Karpas-422 (cell line): ENCODE measurements around the gene SEMA4B. TPM values are rescaled to one million over a fixed set of nuclear protein-coding genes. Genes with fewer than 3 reads are reported as not detected.
"Not testable (repeated sequence)": the region's sequence is repeated elsewhere in the genome, so short reads cannot be mapped to it uniquely, and the experiment has no call there.

Experiments
- DNase-seq: peaks from one replicate; pipeline ENCODE4 v3.0.0-alpha.2; 2015
- H2AFZ ChIP-seq: fragments of 200-600 bp; sonication (generic); 2 replicates; pipeline ENCODE4 v1.6.1; 2014; ENCODE audit warnings: antibody characterized with exemption, low read length, mixed read lengths
- H3K27ac ChIP-seq: fragments of 200-600 bp; sonication (generic); 2 replicates; pipeline ENCODE4 v1.5.1; 2014; ENCODE audit warnings: mild to moderate bottlenecking, low read length, moderate library complexity
- H3K27me3 ChIP-seq: fragments of 200-600 bp; sonication (generic); 2 replicates; pipeline ENCODE4 v1.6.1; 2014; ENCODE audit warnings: low read length, mixed read lengths
- H3K36me3 ChIP-seq: fragments of 200-600 bp; sonication (generic); 2 replicates; pipeline ENCODE4 v1.6.1; 2014; ENCODE audit warnings: low read length, mixed read lengths; ENCODE audit not compliant: insufficient read depth
- H3K4me1 ChIP-seq: fragments of 200-600 bp; sonication (generic); 2 replicates; pipeline ENCODE4 v1.6.1; 2014; ENCODE audit warnings: mild to moderate bottlenecking, low read length, mixed read lengths
- H3K4me2 ChIP-seq: fragments of 200-600 bp; sonication (generic); 2 replicates; pipeline ENCODE4 v1.6.1; 2014; ENCODE audit warnings: low read length, low read depth, mild to moderate bottlenecking; ENCODE audit not compliant: poor library complexity, severe bottlenecking
- H3K4me3 ChIP-seq: fragments of 200-600 bp; sonication (generic); 2 replicates; pipeline ENCODE4 v1.5.1; 2014; ENCODE audit warnings: mild to moderate bottlenecking, antibody characterized with exemption, low read length, mixed read lengths
- H3K79me2 ChIP-seq: fragments of 200-600 bp; sonication (generic); 2 replicates; pipeline ENCODE4 v1.6.1; 2014; ENCODE audit warnings: mild to moderate bottlenecking, low read length, mixed read lengths
- H3K9ac ChIP-seq: fragments of 200-600 bp; sonication (generic); 2 replicates; pipeline ENCODE4 v1.6.0; 2014; ENCODE audit warnings: low read length
- H3K9me2 ChIP-seq: fragments of 200-600 bp; sonication (generic), shearing (Covaris generic); replicated peaks from 2 replicates; pipeline ENCODE4 v1.6.0; 2014; ENCODE audit warnings: mild to moderate bottlenecking, low read length, moderate library complexity; ENCODE audit not compliant: insufficient read depth
- H3K9me3 ChIP-seq: fragments of 300-700, 200-600 bp; sonication (generic); 2 replicates; pipeline ENCODE4 v1.6.1; 2014; ENCODE audit warnings: low read length, mixed read lengths
- H4K20me1 ChIP-seq: fragments of 200-600 bp; sonication (generic); 2 replicates; pipeline ENCODE4 v1.6.1; 2014; ENCODE audit warnings: mild to moderate bottlenecking, antibody characterized with exemption, low read length, low read depth; ENCODE audit not compliant: insufficient read depth
- small RNA-seq: library from RNA; depleted of rRNA; stranded (forward); fragments of <200 nt; gene quantifications from one replicate; pipeline ENCODE3, GENCODE V24; 2014
- total RNA-seq: library from RNA; depleted of rRNA; stranded (reverse); fragments of >200 nt; shearing (Covaris generic); gene quantifications from 2 replicates; pipeline ENCODE4 v1.2.3, GENCODE V29; 2014; ENCODE audit warnings: low replicate concordance; rRNA removed

Gene SEMA4B
- total RNA-seq, 1 experiment from 2014 or later = 65.1 TPM

DNA sequence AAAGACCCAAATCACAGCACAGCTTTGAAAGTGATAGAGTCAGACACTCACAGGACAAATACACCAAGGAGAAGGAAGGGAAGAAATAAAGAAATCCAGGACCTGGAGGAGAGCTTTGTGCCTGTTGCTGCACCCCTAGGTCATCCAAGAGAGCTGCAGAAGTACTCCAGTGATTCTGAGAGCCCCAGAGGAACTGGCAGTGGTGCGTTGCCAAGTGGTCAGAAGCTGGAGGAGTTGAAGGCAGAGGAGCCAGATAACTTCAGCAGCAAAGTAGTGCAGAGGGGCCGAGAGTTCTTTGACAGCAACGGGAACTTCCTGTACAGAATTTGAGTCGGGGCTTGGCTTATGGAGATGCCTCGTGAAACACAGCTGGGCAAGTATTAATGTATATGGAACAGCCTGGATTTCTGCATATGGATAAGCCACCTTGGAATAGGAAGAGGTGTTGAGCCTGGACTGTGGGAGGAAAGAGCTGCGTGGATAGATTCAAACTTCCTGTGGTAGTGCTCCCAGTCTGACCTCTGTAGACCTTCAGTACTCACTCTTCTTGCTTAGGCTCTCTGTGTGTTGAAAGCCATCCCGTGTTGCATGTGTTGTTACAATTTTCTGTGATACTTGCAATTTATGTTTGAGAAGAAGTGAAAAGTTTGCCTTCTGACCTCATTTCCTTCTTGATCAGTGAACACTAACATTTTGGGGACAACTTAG is 70.5 kb downstream of the SEMA4B start:
- H2AFZ ChIP-seq = no peak overlapping the region
- H3K79me2 ChIP-seq = peaks cover 53% of the 10 kb centered on the region
- H3K9me3 ChIP-seq = no peaks in the 10 kb centered on the region
- no peak overlapping the region for H3K4me2 ChIP-seq
- peaks cover 34% of the 10 kb centered on the region for H4K20me1 ChIP-seq
- no peaks in the 10 kb centered on the region for H3K9me2 ChIP-seq
- no peak overlapping the region for H3K4me3 ChIP-seq
- peaks cover 19% of the 10 kb centered on the region for H3K4me1 ChIP-seq
- no peak overlapping the region for H3K27ac ChIP-seq
- H3K36me3 ChIP-seq = peaks cover 40% of the 10 kb centered on the region; the same call in 1 of the 2 replicates
- no peak overlapping the region for H3K9ac ChIP-seq
- H3K27me3 ChIP-seq = no peaks in the 10 kb centered on the region
- no peak for DNase-seq

DNA sequence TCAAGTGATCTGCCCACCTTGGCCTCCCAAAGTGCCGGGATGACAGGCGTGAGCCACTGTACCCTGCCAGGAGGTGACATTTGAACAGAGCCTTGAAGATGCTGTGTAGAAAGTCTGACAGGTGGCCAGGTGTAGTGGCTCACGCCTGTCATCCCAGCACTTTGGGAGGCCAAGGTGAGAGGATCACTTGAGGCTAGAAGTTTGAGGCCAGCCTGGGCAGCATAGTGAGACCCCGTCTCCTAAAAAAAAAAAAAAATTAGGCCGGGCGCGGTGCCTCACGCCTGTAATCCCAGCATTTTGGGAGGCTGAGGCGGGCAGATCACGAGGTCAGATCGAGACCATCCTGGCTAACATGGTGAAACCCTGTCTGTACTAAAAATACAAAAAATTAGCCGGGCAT is 77.3 kb downstream of the SEMA4B start:
- not testable (repeated sequence) for H4K20me1 ChIP-seq, H3K27me3 ChIP-seq, H3K9me3 ChIP-seq, H3K79me2 ChIP-seq, H3K36me3 ChIP-seq, DNase-seq, H3K4me2 ChIP-seq, H3K4me1 ChIP-seq, H3K4me3 ChIP-seq, H2AFZ ChIP-seq, H3K27ac ChIP-seq, H3K9ac ChIP-seq, H3K9me2 ChIP-seq

Small RNA genes within 50 kb of the gene (small RNA-seq; reads per million reads assigned to genes)
- gene RN7SL346P = not detected

Other genes starting within 250 kb of the SEMA4B start
- 25.2 and 32.3 TPM in 2 replicates for gene ZNF710, start 200.0 kb upstream of the SEMA4B start, total RNA-seq
- 93.4 and 156 TPM in 2 replicates for gene IDH2, start 98.9 kb upstream of the SEMA4B start, total RNA-seq
- 42.1 and 64.5 TPM in 2 replicates for gene CIB1, start 32.6 kb downstream of the SEMA4B start, total RNA-seq
- 7.8 and 11.2 TPM in 2 replicates for gene GDPGP1, start 32.9 kb downstream of the SEMA4B start, total RNA-seq
- 0.40 TPM in 1 of 2 replicates, not detected in the other for gene TTLL13, start 48.2 kb downstream of the SEMA4B start, total RNA-seq
- gene NGRN, start 64.3 kb downstream of the SEMA4B start, total RNA-seq = 29.9 and 41.7 TPM in 2 replicates
- gene ZNF774, start 151.0 kb downstream of the SEMA4B start, total RNA-seq = 0.34 and 0.79 TPM in 2 replicates
- gene IQGAP1, start 186.9 kb downstream of the SEMA4B start, total RNA-seq = 122 and 145 TPM in 2 replicates